ENCODE results near the gene ING3.
A peak's percentile ranks its signal among the peaks of the same experiment; 100 is the strongest.
"Not testable (repeated sequence)": the region's sequence is repeated elsewhere in the genome, so short reads cannot be mapped to it uniquely, and the experiment has no call there.

The ING3 gene

GRCh38 chr7:121003986-121004685 lies 53.6 kb downstream of the ING3 start:
- Histone ChIP-seq H3K4me1 (ENCODE audit: control insufficient read depth, insufficient read depth, low read length, poor library complexity, severe bottlenecking) (peaks cover 13% of the 10 kb centered on the region), H3K9me3 (ENCODE audit: control insufficient read depth, low read length) (no peaks in the 10 kb centered on the region), H3K4me3 (ENCODE audit: extremely low read depth, insufficient read depth, low read length, poor library complexity, severe bottlenecking) (no peak overlapping the region), H3K27ac (ENCODE audit: low read depth, low read length, severe bottlenecking) (no peak overlapping the region), H3K36me3 (ENCODE audit: control insufficient read depth, insufficient read depth, low read length) (no peaks in the 10 kb centered on the region)
- 96 to 98% methylated on average over 4 to 5 of the region's 5 CpGs for WGBS, 2 experiments (ENCODE audit: insufficient coverage in 2 of 2)

GRCh38 chr7:121005058-121005457 lies 54.5 kb downstream of the ING3 start:
- not testable (repeated sequence) for H3K36me3 ChIP-seq (ENCODE audit: control insufficient read depth, insufficient read depth, low read length); H3K4me3 ChIP-seq (ENCODE audit: extremely low read depth, insufficient read depth, low read length, poor library complexity, severe bottlenecking); H3K9me3 ChIP-seq (ENCODE audit: control insufficient read depth, low read length); H3K27ac ChIP-seq (ENCODE audit: low read depth, low read length, severe bottlenecking)
- WGBS, 2 experiments (ENCODE audit: insufficient coverage in 2 of 2) = 100% methylated on average over 1 to 2 of the region's 4 CpGs
- H3K4me1 ChIP-seq (ENCODE audit: control insufficient read depth, insufficient read depth, low read length, poor library complexity, severe bottlenecking) = peaks cover 13% of the 10 kb centered on the region

- WGBS, 2 experiments (ENCODE audit: insufficient coverage in 2 of 2) = no CpG with 5 or more reads among the region's 4 CpGs
- H3K4me3 ChIP-seq (ENCODE audit: extremely low read depth, insufficient read depth, low read length, poor library complexity, severe bottlenecking) = no peak overlapping the region
- no peaks in the 10 kb centered on the region for H3K9me3 ChIP-seq (ENCODE audit: control insufficient read depth, low read length)
- H3K36me3 ChIP-seq (ENCODE audit: control insufficient read depth, insufficient read depth, low read length) = no peaks in the 10 kb centered on the region
- H3K27ac ChIP-seq (ENCODE audit: low read depth, low read length, severe bottlenecking) = peak overlapping the region; percentile 82
- H3K4me1 ChIP-seq (ENCODE audit: control insufficient read depth, insufficient read depth, low read length, poor library complexity, severe bottlenecking) = peaks cover 13% of the 10 kb centered on the region
Measured at GRCh38 chr7:121005996-121006584, 55.5 kb downstream of the ING3 start.

- H3K27ac ChIP-seq (ENCODE audit: low read depth, low read length, severe bottlenecking) = peak overlapping the region; percentile 82
- H3K4me3 ChIP-seq (ENCODE audit: extremely low read depth, insufficient read depth, low read length, poor library complexity, severe bottlenecking) = no peak overlapping the region
- WGBS, 2 experiments (ENCODE audit: insufficient coverage in 2 of 2) = 29 to 51% methylated on average over 2 to 3 of the region's 6 CpGs
Measured at GRCh38 chr7:121006711-121007315, 56.2 kb downstream of the ING3 start.

GRCh38 chr7:121008816-121009215 lies 58.2 kb downstream of the ING3 start:
- H3K9me3 ChIP-seq (ENCODE audit: control insufficient read depth, low read length) = no peaks in the 10 kb centered on the region
- H3K4me3 ChIP-seq (ENCODE audit: extremely low read depth, insufficient read depth, low read length, poor library complexity, severe bottlenecking) = no peak overlapping the region
- no peaks in the 10 kb centered on the region for H3K36me3 ChIP-seq (ENCODE audit: control insufficient read depth, insufficient read depth, low read length)
- no peak overlapping the region for H3K27ac ChIP-seq (ENCODE audit: low read depth, low read length, severe bottlenecking)
- 100% methylated on average over 1 to 2 of the region's 2 CpGs for WGBS, 2 experiments (ENCODE audit: insufficient coverage in 2 of 2)
- peaks cover 13% of the 10 kb centered on the region for H3K4me1 ChIP-seq (ENCODE audit: control insufficient read depth, insufficient read depth, low read length, poor library complexity, severe bottlenecking)

More at GRCh38 chr7:121006711-121007315, 56.2 kb downstream of the ING3 start:
- Histone ChIP-seq H3K4me1 (ENCODE audit: control insufficient read depth, insufficient read depth, low read length, poor library complexity, severe bottlenecking) (peaks cover 13% of the 10 kb centered on the region), H3K9me3 (ENCODE audit: control insufficient read depth, low read length) (no peaks in the 10 kb centered on the region), H3K36me3 (ENCODE audit: control insufficient read depth, insufficient read depth, low read length) (no peaks in the 10 kb centered on the region)

- H3K4me3 ChIP-seq (ENCODE audit: extremely low read depth, insufficient read depth, low read length, poor library complexity, severe bottlenecking) = no peak overlapping the region
- H3K9me3 ChIP-seq (ENCODE audit: control insufficient read depth, low read length) = no peaks in the 10 kb centered on the region
- H3K36me3 ChIP-seq (ENCODE audit: control insufficient read depth, insufficient read depth, low read length) = no peaks in the 10 kb centered on the region
- no CpG with 5 or more reads among the region's 1 CpG for WGBS, 2 experiments (ENCODE audit: insufficient coverage in 2 of 2)
- no peak overlapping the region for H3K27ac ChIP-seq (ENCODE audit: low read depth, low read length, severe bottlenecking)
- peaks cover 9% of the 10 kb centered on the region for H3K4me1 ChIP-seq (ENCODE audit: control insufficient read depth, insufficient read depth, low read length, poor library complexity, severe bottlenecking)
Measured at GRCh38 chr7:121011401-121011800, 60.8 kb downstream of the ING3 start.

- Histone ChIP-seq H3K27ac (ENCODE audit: low read depth, low read length, severe bottlenecking) (no peak overlapping the region), H3K4me3 (ENCODE audit: extremely low read depth, insufficient read depth, low read length, poor library complexity, severe bottlenecking) (no peak overlapping the region), H3K36me3 (ENCODE audit: control insufficient read depth, insufficient read depth, low read length) (no peaks in the 10 kb centered on the region), H3K4me1 (ENCODE audit: control insufficient read depth, insufficient read depth, low read length, poor library complexity, severe bottlenecking) (peaks cover 4% of the 10 kb centered on the region), H3K9me3 (ENCODE audit: control insufficient read depth, low read length) (no peaks in the 10 kb centered on the region)
- 94 to 96% methylated on average over 5 of the region's 6 CpGs for WGBS, 2 experiments (ENCODE audit: insufficient coverage in 2 of 2)
Measured at GRCh38 chr7:121012170-121012874, 61.7 kb downstream of the ING3 start.

- H3K4me3 ChIP-seq (ENCODE audit: extremely low read depth, insufficient read depth, low read length, poor library complexity, severe bottlenecking) = no peak overlapping the region
- H3K9me3 ChIP-seq (ENCODE audit: control insufficient read depth, low read length) = no peaks in the 10 kb centered on the region
- H3K36me3 ChIP-seq (ENCODE audit: control insufficient read depth, insufficient read depth, low read length) = no peaks in the 10 kb centered on the region
- H3K4me1 ChIP-seq (ENCODE audit: control insufficient read depth, insufficient read depth, low read length, poor library complexity, severe bottlenecking) = peaks cover 9% of the 10 kb centered on the region
- H3K27ac ChIP-seq (ENCODE audit: low read depth, low read length, severe bottlenecking) = no peak overlapping the region
- WGBS, 2 experiments (ENCODE audit: insufficient coverage in 2 of 2) = no CpG with 5 or more reads among the region's 2 CpGs
Measured at GRCh38 chr7:121012919-121013318, 62.3 kb downstream of the ING3 start.

GRCh38 chr7:121015560-121015959 lies 65.0 kb downstream of the ING3 start:
- 92% methylated on average over 4 of the region's 4 CpGs; no CpG with 5 or more reads in 1 of the 2 experiments for WGBS, 2 experiments (ENCODE audit: insufficient coverage in 2 of 2)
- H3K9me3 ChIP-seq (ENCODE audit: control insufficient read depth, low read length) = no peaks in the 10 kb centered on the region
- H3K4me1 ChIP-seq (ENCODE audit: control insufficient read depth, insufficient read depth, low read length, poor library complexity, severe bottlenecking) = peaks cover 19% of the 10 kb centered on the region
- H3K4me3 ChIP-seq (ENCODE audit: extremely low read depth, insufficient read depth, low read length, poor library complexity, severe bottlenecking) = no peak overlapping the region
- no peak overlapping the region for H3K27ac ChIP-seq (ENCODE audit: low read depth, low read length, severe bottlenecking)
- H3K36me3 ChIP-seq (ENCODE audit: control insufficient read depth, insufficient read depth, low read length) = no peaks in the 10 kb centered on the region

- Histone ChIP-seq H3K4me1 (ENCODE audit: control insufficient read depth, insufficient read depth, low read length, poor library complexity, severe bottlenecking) (peaks cover 19% of the 10 kb centered on the region), H3K27ac (ENCODE audit: low read depth, low read length, severe bottlenecking) (peak overlapping the region; percentile 36), H3K36me3 (ENCODE audit: control insufficient read depth, insufficient read depth, low read length) (no peaks in the 10 kb centered on the region), H3K4me3 (ENCODE audit: extremely low read depth, insufficient read depth, low read length, poor library complexity, severe bottlenecking) (no peak overlapping the region), H3K9me3 (ENCODE audit: control insufficient read depth, low read length) (no peaks in the 10 kb centered on the region)
- WGBS, 2 experiments (ENCODE audit: insufficient coverage in 2 of 2) = 100% methylated on average over 1 of the region's 2 CpGs; no CpG with 5 or more reads in 1 of the 2 experiments
Measured at GRCh38 chr7:121016966-121017365, 66.4 kb downstream of the ING3 start.
